ENCODE results near the gene SELENOI. TPM values are rescaled to one million over a fixed set of nuclear protein-coding genes. Genes with fewer than 3 reads are reported as not detected.

SELENOI gene
- total and polyA plus RNA-seq, 2 donors (not counting 3 experiments of a cell fraction or from before 2014, with no cell fraction given): 10.8 to 25.3 TPM

DNA sequence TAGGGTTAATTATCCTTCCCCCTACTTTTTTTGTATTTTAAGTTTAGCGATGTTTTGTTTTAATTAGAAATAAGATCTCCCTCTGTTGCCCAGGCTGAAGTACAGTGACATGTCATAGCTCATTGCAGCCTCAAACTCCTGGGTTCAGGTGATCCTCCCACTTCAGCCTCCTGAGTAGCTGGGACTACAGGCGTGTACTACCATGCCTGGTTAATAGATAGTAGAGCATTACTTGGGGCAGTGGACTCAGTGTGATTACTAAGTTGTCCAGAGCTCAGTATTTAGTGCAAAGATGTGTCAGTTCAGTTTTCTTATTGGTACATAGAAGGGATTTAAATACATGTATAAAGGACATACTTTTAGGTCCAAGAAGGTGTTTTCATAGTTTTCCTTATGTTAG is 10.2 kb downstream of the SELENOI start:
- no peak overlapping the region for H3K4me3 ChIP-seq (replicated peaks in 1 of 3; ENCODE audit: insufficient read depth in 1 of 3, low read depth in 1 of 3, low read length in 3 of 3)
- peaks cover 88% of the 10 kb centered on the region for H3K79me2 ChIP-seq (ENCODE audit: control insufficient read depth, insufficient read depth, low read length)
- no peak overlapping the region for H3K9ac ChIP-seq (replicated peaks; ENCODE audit: extremely low read depth, insufficient read depth, low read length)
- H3K27me3 ChIP-seq (ENCODE audit: control insufficient read depth in 2 of 2, insufficient read depth in 2 of 2, low read length in 2 of 2): no peaks in the 10 kb centered on the region
- TF ChIP-seq MYC (IDR thresholded peaks at IDR 0.05; ENCODE audit: low read depth, low read length): no peak
- no peak for TF ChIP-seq POLR2A (IDR thresholded peaks at IDR 0.05; ENCODE audit: low read depth, low read length)
- no peak for TF ChIP-seq FOS (IDR thresholded peaks at IDR 0.05; ENCODE audit: borderline replicate concordance, insufficient read depth, low read length)
- no peak for TF ChIP-seq POLR2AphosphoS5 (IDR thresholded peaks at IDR 0.05; ENCODE audit: insufficient read depth, low read depth, low read length)
- H3K4me1 ChIP-seq (ENCODE audit: control insufficient read depth, extremely low read depth, insufficient read depth, low read length): no peaks in the 10 kb centered on the region
- no peak for DNase-seq (ENCODE audit: low read depth, low spot score)
- H3K36me3 ChIP-seq (ENCODE audit: control insufficient read depth in 2 of 2, extremely low read depth in 1 of 2, insufficient read depth in 2 of 2, low read length in 2 of 2): no peaks in the 10 kb centered on the region
- ChIA-PET POLR2A (no interaction called here), CTCF (no interaction called here)
- no TSS peak for BruUV-seq (replicated peaks)
- intact Hi-C loops (cut with micrococcal nuclease) (no loop called here), dilution Hi-C loops (cut with MboI; ENCODE audit: extremely low pct_ligation_motif_present, low sequenced_read_pairs) (no loop called here)
- no peaks in the 10 kb centered on the region for H4K20me1 ChIP-seq (replicated peaks; ENCODE audit: control insufficient read depth, extremely low read depth, insufficient read depth, low read length)
- H3K4me2 ChIP-seq (ENCODE audit: insufficient read depth, low read length): no peak overlapping the region
- H3K27ac ChIP-seq (ENCODE audit: insufficient read depth, low read depth, low read length): no peak overlapping the region
- H3K9me1 ChIP-seq (replicated peaks; ENCODE audit: control insufficient read depth, extremely low read depth, insufficient read depth, low read length): no peaks in the 10 kb centered on the region
- no peak overlapping the region for H2AFZ ChIP-seq (ENCODE audit: low read depth, low read length)
- no peaks in the 10 kb centered on the region for H3K9me3 ChIP-seq (replicated peaks; ENCODE audit: control insufficient read depth, insufficient read depth, low read length)
- FAIRE-seq: no peak

GRCh38 chr2:26356771-26357170 is 10.8 kb downstream of the SELENOI start:
- FAIRE-seq: no peak
- Histone ChIP-seq H2AFZ (ENCODE audit: low read depth, low read length) (no peak overlapping the region), H3K27me3 (ENCODE audit: control insufficient read depth in 2 of 2, insufficient read depth in 2 of 2, low read length in 2 of 2) (no peaks in the 10 kb centered on the region), H3K9me3 (replicated peaks; ENCODE audit: control insufficient read depth, insufficient read depth, low read length) (no peaks in the 10 kb centered on the region), H3K27ac (ENCODE audit: insufficient read depth, low read depth, low read length) (no peak overlapping the region), H3K4me3 (replicated peaks in 1 of 3; ENCODE audit: insufficient read depth in 1 of 3, low read depth in 1 of 3, low read length in 3 of 3) (no peak overlapping the region), H3K4me2 (ENCODE audit: insufficient read depth, low read length) (no peak overlapping the region), H3K4me1 (ENCODE audit: control insufficient read depth, extremely low read depth, insufficient read depth, low read length) (no peaks in the 10 kb centered on the region), H3K79me2 (ENCODE audit: control insufficient read depth, insufficient read depth, low read length) (peaks cover 88% of the 10 kb centered on the region), H4K20me1 (replicated peaks; ENCODE audit: control insufficient read depth, extremely low read depth, insufficient read depth, low read length) (no peaks in the 10 kb centered on the region), H3K9ac (replicated peaks; ENCODE audit: extremely low read depth, insufficient read depth, low read length) (no peak overlapping the region), H3K9me1 (replicated peaks; ENCODE audit: control insufficient read depth, extremely low read depth, insufficient read depth, low read length) (no peaks in the 10 kb centered on the region), H3K36me3 (ENCODE audit: control insufficient read depth in 2 of 2, extremely low read depth in 1 of 2, insufficient read depth in 2 of 2, low read length in 2 of 2) (no peaks in the 10 kb centered on the region)
- POLR2A ChIA-PET: interaction anchor here (0.6 kb wide), 1 partner anchor 316 kb away, joined by 3 read pairs; no protein-coding TSS in a partner anchor
- no peak for DNase-seq (ENCODE audit: low read depth, low spot score)
- CTCF ChIA-PET: no interaction called here
- dilution Hi-C loops (cut with MboI; ENCODE audit: extremely low pct_ligation_motif_present, low sequenced_read_pairs) (no loop called here), intact Hi-C loops (cut with micrococcal nuclease) (no loop called here)
- no TSS peak for BruUV-seq (replicated peaks)
- TF ChIP-seq MYC (IDR thresholded peaks at IDR 0.05; ENCODE audit: low read depth, low read length): no peak
- no peak for TF ChIP-seq POLR2AphosphoS5 (IDR thresholded peaks at IDR 0.05; ENCODE audit: insufficient read depth, low read depth, low read length)
- TF ChIP-seq MAX (IDR thresholded peaks at IDR 0.05; ENCODE audit: insufficient read depth, insufficient read length): no peak
- TF ChIP-seq FOS (IDR thresholded peaks at IDR 0.05; ENCODE audit: borderline replicate concordance, insufficient read depth, low read length): no peak
- no peak for TF ChIP-seq JUN (IDR thresholded peaks at IDR 0.05; ENCODE audit: borderline replicate concordance, insufficient read depth, insufficient read length, low read depth)
- no peak for TF ChIP-seq GATA2 (IDR thresholded peaks at IDR 0.05; ENCODE audit: insufficient read depth, insufficient read length, low read depth, low read length)
- TF ChIP-seq EZH2 (IDR thresholded peaks at IDR 0.05; ENCODE audit: borderline replicate concordance, low read depth, low read length, severe bottlenecking): no peak
- no peak for TF ChIP-seq CTCF (IDR thresholded peaks at IDR 0.05; ENCODE audit: extremely low read depth in 1 of 2, insufficient read depth in 1 of 2, low read depth in 1 of 2, low read length in 2 of 2)
- TF ChIP-seq POLR2A (IDR thresholded peaks at IDR 0.05; ENCODE audit: low read depth, low read length): no peak
